ENCODE measurements around the gene HFE.

- TF ChIP-seq CTCF (IDR thresholded peaks at IDR 0.05) (no peak), POLR2A (IDR thresholded peaks at IDR 0.05) (no peak)
Observed at GRCh38 chr6:26140967-26141294, 53.7 kb downstream of the HFE start.
